K562 (cell line): Measurements from ENCODE around the gene CAMK2D. TPM values are rescaled to one million over a fixed set of nuclear protein-coding genes. Genes with fewer than 3 reads are reported as not detected.

Experiments
- ATAC-seq: fragments of 200-7000 bp; cut with Tn5 transposase; 3 replicates; pipeline ENCODE4 v1.9.1; 2020; ENCODE audit warnings: moderate library complexity
- BruUV-seq: library from RNA; stranded (reverse); fragments of 400-500 nt; replicated peaks from 2 replicates; lab custom pipeline; 2021; lab: Mats Ljungman, UMichigan
- CTCF ChIA-PET: fragments of 300-600 bp; formaldehyde crosslinking; extraction: SDS; loops from one replicate; lab custom pipeline; 2021; ENCODE audit warnings: low intra/inter-chr PET ratio; lab: Yijun Ruan, JAX
- POLR2A ChIA-PET: fragments of 300-600, 350-650 bp; sonication (Branson Sonifier 250); formaldehyde crosslinking; extraction: SDS; loops from one replicate; lab custom pipeline; 2021; ENCODE audit warnings: antibody characterized with exemption, inconsistent platforms; lab: Yijun Ruan, JAX
- DNase-seq, 4 experiments: peaks; one replicate each; pipeline versions ENCODE4 v3.0.0 to v3.0.0-alpha.2; 2011 to 2018; ENCODE audit warnings: low spot score in 3 of 4, mixed read lengths in 3 of 4; ENCODE audit errors: extremely low read depth in 1 of 4
- FAIRE-seq: peaks from 2 replicates; lab custom pipeline; 2011; peaks lifted over from hg19 to GRCh38; lab: Jason Lieb, UNC
- H2AFZ ChIP-seq: 2 replicates; pipeline ENCODE4 v1.6.0; 2011; ENCODE audit warnings: low read depth, low read length, control low read depth, inconsistent platforms
- H3K27ac ChIP-seq: fragments of 200-600 bp; 3 replicates; pipeline ENCODE4 v1.8.0; 2011; ENCODE audit warnings: low read depth, mild to moderate bottlenecking, control low read depth, inconsistent platforms, low read length, moderate library complexity, mixed read lengths; ENCODE audit errors: extremely low read depth
- H3K27me3 ChIP-seq, 2 experiments: fragments of 300-600 bp in 1 of 2; 2 replicates in 1 of 2; 3 replicates in 1 of 2; pipeline versions ENCODE4 v1.6.0 to v1.8.0; 2011; ENCODE audit warnings: inconsistent platforms in 2 of 2, low read length in 2 of 2, mild to moderate bottlenecking in 1 of 2, mixed read lengths in 1 of 2, moderate library complexity in 1 of 2; ENCODE audit not compliant: control insufficient read depth in 2 of 2, insufficient read depth in 2 of 2
- H3K36me3 ChIP-seq: fragments of 300-600 bp; 3 replicates; pipeline ENCODE4 v1.8.0; 2011; ENCODE audit warnings: mild to moderate bottlenecking, low read length, inconsistent platforms; ENCODE audit not compliant: control insufficient read depth, insufficient read depth
- H3K4me1 ChIP-seq, 2 experiments: fragments of 200-600 bp in 1 of 2; replicated peaks in 1 of 2; 2 replicates in 1 of 2; 3 replicates in 1 of 2; pipeline versions ENCODE4 v1.5.1 to v1.8.0; 2011; ENCODE audit warnings: inconsistent platforms in 2 of 2, low read length in 2 of 2, mild to moderate bottlenecking in 1 of 2, mixed read lengths in 1 of 2, moderate library complexity in 1 of 2; ENCODE audit not compliant: control insufficient read depth in 2 of 2, insufficient read depth in 2 of 2
- H3K4me2 ChIP-seq: 2 replicates; pipeline ENCODE4 v1.6.1; 2011; ENCODE audit warnings: low read length, control low read depth, inconsistent platforms, mixed read lengths; ENCODE audit not compliant: insufficient read depth
- H3K4me3 ChIP-seq: fragments of 200-600 bp; sonication (generic), shearing (Covaris generic); 2 replicates; pipeline ENCODE4 v1.5.1; 2016; ENCODE audit warnings: control low read depth, inconsistent platforms
- H3K79me2 ChIP-seq: fragments of 200-600 bp; 3 replicates; pipeline ENCODE4 v1.8.0; 2011; ENCODE audit warnings: low read length, inconsistent platforms; ENCODE audit not compliant: control insufficient read depth, insufficient read depth
- H3K9ac ChIP-seq, 2 experiments: 2 replicates each; pipeline versions ENCODE4 v1.6.0 to v1.6.1; 2011; ENCODE audit warnings: low read depth in 2 of 2, low read length in 2 of 2, control low read depth in 1 of 2, inconsistent platforms in 1 of 2, mild to moderate bottlenecking in 1 of 2, mixed read lengths in 1 of 2; ENCODE audit not compliant: insufficient read depth in 1 of 2
- H3K9me1 ChIP-seq: one replicate; pipeline ENCODE4 v1.6.0; 2011; ENCODE audit warnings: inconsistent platforms, mild to moderate bottlenecking, low read length, moderate library complexity; ENCODE audit not compliant: control insufficient read depth, insufficient read depth
- H3K9me3 ChIP-seq: replicated peaks from 2 replicates; pipeline ENCODE4 v1.5.1; 2011; ENCODE audit warnings: low read depth, low read length, inconsistent platforms; ENCODE audit not compliant: control insufficient read depth, insufficient read depth
- H4K20me1 ChIP-seq: replicated peaks from 2 replicates; pipeline ENCODE4 v1.6.1; 2011; ENCODE audit warnings: low read length, inconsistent platforms, mixed read lengths; ENCODE audit not compliant: control insufficient read depth, insufficient read depth
- GABPA ChIP-seq: fragments of 200-800 bp; sonication (Bioruptor generic); conservative IDR thresholded peaks from 2 replicates; pipeline ENCODE4 v1.6.1; 2016; ENCODE audit warnings: low read depth, missing genetic modification characterization, missing compliant biosample characterization
- IRF2 ChIP-seq: sonication (generic); formaldehyde crosslinking; IDR thresholded peaks from 2 replicates; pipeline ENCODE4 v1.8.1; 2022; ENCODE audit warnings: mild to moderate bottlenecking, missing genetic modification reagents
- RFX1 ChIP-seq: fragments of 450-650 bp; IDR thresholded peaks from 2 replicates; pipeline ENCODE4 v1.6.1; 2016; ENCODE audit warnings: mild to moderate bottlenecking, moderate library complexity
- ZBTB26 ChIP-seq: fragments of 450-650 bp; formaldehyde crosslinking; IDR thresholded peaks from 2 replicates; pipeline ENCODE4 v1.4.0; 2022; ENCODE audit warnings: missing genetic modification characterization
- ZNF561 ChIP-seq: fragments of 450-650 bp; formaldehyde crosslinking; conservative IDR thresholded peaks from 2 replicates; pipeline ENCODE4 v1.4.0; 2020; ENCODE audit warnings: mild to moderate bottlenecking, moderate library complexity
- WGBS: fragments of 100-300 bp; shearing (Covaris generic); methylation state at CpG from one replicate; pipeline ENCODE4 v1.1.6; 2016; ENCODE audit warnings: low coverage, mixed read lengths; ENCODE audit not compliant: insufficient coverage; ENCODE audit errors: missing lambda C conversion rate; 5-methylcytosine and 5-hydroxymethylcytosine counted together
- in situ Hi-C: fragments of 300-500 bp; cut with MboI; formaldehyde crosslinking; loops from 4 replicates; pipeline ENCODE4 v1.15.0; 2018; ENCODE audit warnings: inconsistent platforms, mixed read lengths
- intact Hi-C: fragments of 100-400 bp; cut with micrococcal nuclease; formaldehyde crosslinking; loops from 2 replicates; pipeline ENCODE4 v1.14.2; 2022
- polyA plus RNA-seq, 8 experiments: library from polyadenylated mRNA; depleted of rRNA in 4 of 8; stranded (reverse) in 5 of 8; unstranded in 3 of 8; fragments of >200 nt; fragmentation: Nextera tagmentation in 2 of 8; fragmentation: Illumina TruSeq in 1 of 8; extraction: Ambion mirVana in 2 of 8; extraction: Trizol in 1 of 8; gene quantifications; 2 replicates each; pipeline versions ENCODE4 v1.2.1 to v1.2.3, GENCODE V29; 2011 to 2014; ENCODE audit warnings: inconsistent platforms in 1 of 8, missing spikeins in 1 of 8
- total RNA-seq, 7 experiments: library from RNA; depleted of rRNA in 6 of 7; stranded (reverse); fragments of >200 nt in 6 of 7; fragmentation: Illumina TruSeq in 2 of 7; extraction: Trizol in 2 of 7; gene quantifications; 2 replicates each; pipeline versions ENCODE4 v1.2.1 to v1.2.3, GENCODE V29; 2011 to 2021; ENCODE audit warnings: low replicate concordance in 1 of 7
- TF ChIP-seq, protein P1 (sequence below): IDR thresholded peaks from 2 replicates; pipeline ENCODE4 v1.6.1; 2011; ENCODE audit not compliant: insufficient read length; ENCODE audit errors: extremely low read depth
- TF ChIP-seq, protein P2 (sequence below): sonication (generic); formaldehyde crosslinking; IDR thresholded peaks from 2 replicates; pipeline ENCODE4 v1.9.0; 2022; ENCODE audit warnings: mild to moderate bottlenecking, missing genetic modification reagents

CAMK2D gene
- total and polyA plus RNA-seq, 9 of the 15 experiments (the other 6 are each of a cell fraction or from before 2014, with no cell fraction given), result 0.01 to 0.33 (median 0.04) TPM; not detected in 2

DNA sequence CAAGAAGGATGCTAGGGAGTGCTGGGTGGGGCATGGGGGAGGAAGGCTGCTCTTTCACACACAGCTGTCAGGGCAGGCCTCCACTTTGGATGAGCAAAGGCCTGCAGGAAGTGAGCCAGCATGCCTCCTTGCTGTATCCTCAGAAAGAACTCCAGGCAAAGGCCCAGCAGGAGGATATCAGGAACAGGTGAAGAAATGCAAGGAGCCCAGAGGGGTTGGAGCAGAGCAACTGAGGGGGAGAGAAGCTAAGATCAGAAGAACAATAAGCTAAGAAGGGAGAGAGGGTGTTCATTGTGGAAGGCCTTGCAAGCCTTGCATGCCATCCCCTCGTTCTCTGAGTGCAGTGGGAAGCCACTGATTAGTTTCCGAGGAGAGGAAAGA, 115.1 kb downstream of the CAMK2D start:
- in situ Hi-C loops (no loop called here), intact Hi-C loops (no loop called here)
- ATAC-seq (no peak), DNase-seq (no peak), FAIRE-seq (no peak)
- TF ChIP-seq RFX1, result no peak
- no peak for TF ChIP-seq IRF2 (CRISPR knock-in tag)
- TF ChIP-seq, protein P1, sequence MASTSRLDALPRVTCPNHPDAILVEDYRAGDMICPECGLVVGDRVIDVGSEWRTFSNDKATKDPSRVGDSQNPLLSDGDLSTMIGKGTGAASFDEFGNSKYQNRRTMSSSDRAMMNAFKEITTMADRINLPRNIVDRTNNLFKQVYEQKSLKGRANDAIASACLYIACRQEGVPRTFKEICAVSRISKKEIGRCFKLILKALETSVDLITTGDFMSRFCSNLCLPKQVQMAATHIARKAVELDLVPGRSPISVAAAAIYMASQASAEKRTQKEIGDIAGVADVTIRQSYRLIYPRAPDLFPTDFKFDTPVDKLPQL, result no peak
- no peak for TF ChIP-seq ZBTB26 (CRISPR knock-in tag)
- TF ChIP-seq, protein P2, sequence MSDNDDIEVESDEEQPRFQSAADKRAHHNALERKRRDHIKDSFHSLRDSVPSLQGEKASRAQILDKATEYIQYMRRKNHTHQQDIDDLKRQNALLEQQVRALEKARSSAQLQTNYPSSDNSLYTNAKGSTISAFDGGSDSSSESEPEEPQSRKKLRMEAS (CRISPR knock-in tag), result no peak
- TF ChIP-seq ZNF561 (CRISPR knock-in tag), result no peak
- no peak for TF ChIP-seq GABPA
- WGBS, result 7% methylated on average over 2 of the region's 2 CpGs
- H3K4me1 ChIP-seq, result no peaks in the 10 kb centered on the region
- no peaks in the 10 kb centered on the region for H3K36me3 ChIP-seq
- BruUV-seq, result no TSS peak
- H3K4me3 ChIP-seq, result no peak overlapping the region
- H3K4me2 ChIP-seq, result no peak overlapping the region
- no peaks in the 10 kb centered on the region for H3K27me3 ChIP-seq
- no peaks in the 10 kb centered on the region for H3K9me1 ChIP-seq
- POLR2A ChIA-PET, result interaction anchor here (1.4 kb wide), 1 partner anchor 27 kb away, joined by 3 read pairs; no protein-coding TSS in a partner anchor
- no peak overlapping the region for H2AFZ ChIP-seq
- no peaks in the 10 kb centered on the region for H4K20me1 ChIP-seq
- no peaks in the 10 kb centered on the region for H3K9me3 ChIP-seq
- H3K9ac ChIP-seq, result no peak overlapping the region
- no peak overlapping the region for H3K27ac ChIP-seq
- H3K79me2 ChIP-seq, result no peaks in the 10 kb centered on the region
- CTCF ChIA-PET, result interaction anchor here (0.6 kb wide), 1 partner anchor 913 kb away, joined by 4 read pairs; no protein-coding TSS in a partner anchor
